IMR-90 (cell line): ENCODE results near the gene TMEM40.

Source experiments
- CEBPB ChIP-seq: IDR thresholded peaks from 2 replicates; pipeline ENCODE4 v1.6.1; 2012; ENCODE audit warnings: low read depth, low read length, improper control_type of control experiment
- FOS ChIP-seq: fragments of 150-350 bp; IDR thresholded peaks from 2 replicates; pipeline ENCODE4 v1.6.1; 2016; ENCODE audit warnings: low read depth, low read length
- MAZ ChIP-seq: IDR thresholded peaks from 2 replicates; pipeline ENCODE4 v1.6.1; 2012; ENCODE audit warnings: low read depth, mild to moderate bottlenecking, low read length, improper control_type of control experiment, moderate library complexity, borderline replicate concordance
- POLR2A ChIP-seq: IDR thresholded peaks from 2 replicates; pipeline ENCODE4 v1.6.1; 2012; ENCODE audit warnings: mild to moderate bottlenecking, low read depth, low read length
- RAD21 ChIP-seq: IDR thresholded peaks from 2 replicates; pipeline ENCODE4 v1.6.1; 2012; ENCODE audit warnings: low read length, improper control_type of control experiment
- TF ChIP-seq, protein P1 (sequence below): conservative IDR thresholded peaks from 2 replicates; pipeline ENCODE4 v1.5.1; 2012; ENCODE audit warnings: mild to moderate bottlenecking, low read depth, low read length, improper control_type of control experiment
- TF ChIP-seq, protein P2 (sequence below): fragments of 150-350 bp; IDR thresholded peaks from 2 replicates; pipeline ENCODE4 v1.6.1; 2016; ENCODE audit warnings: low read depth, mild to moderate bottlenecking, low read length, moderate library complexity, borderline replicate concordance

GRCh38 chr3:12750223-12750622 is 8.8 kb downstream of the TMEM40 start:
- TF ChIP-seq CEBPB (no peak), POLR2A (no peak), MAZ (no peak), RAD21 (no peak), FOS (no peak)
- TF ChIP-seq, protein P1, sequence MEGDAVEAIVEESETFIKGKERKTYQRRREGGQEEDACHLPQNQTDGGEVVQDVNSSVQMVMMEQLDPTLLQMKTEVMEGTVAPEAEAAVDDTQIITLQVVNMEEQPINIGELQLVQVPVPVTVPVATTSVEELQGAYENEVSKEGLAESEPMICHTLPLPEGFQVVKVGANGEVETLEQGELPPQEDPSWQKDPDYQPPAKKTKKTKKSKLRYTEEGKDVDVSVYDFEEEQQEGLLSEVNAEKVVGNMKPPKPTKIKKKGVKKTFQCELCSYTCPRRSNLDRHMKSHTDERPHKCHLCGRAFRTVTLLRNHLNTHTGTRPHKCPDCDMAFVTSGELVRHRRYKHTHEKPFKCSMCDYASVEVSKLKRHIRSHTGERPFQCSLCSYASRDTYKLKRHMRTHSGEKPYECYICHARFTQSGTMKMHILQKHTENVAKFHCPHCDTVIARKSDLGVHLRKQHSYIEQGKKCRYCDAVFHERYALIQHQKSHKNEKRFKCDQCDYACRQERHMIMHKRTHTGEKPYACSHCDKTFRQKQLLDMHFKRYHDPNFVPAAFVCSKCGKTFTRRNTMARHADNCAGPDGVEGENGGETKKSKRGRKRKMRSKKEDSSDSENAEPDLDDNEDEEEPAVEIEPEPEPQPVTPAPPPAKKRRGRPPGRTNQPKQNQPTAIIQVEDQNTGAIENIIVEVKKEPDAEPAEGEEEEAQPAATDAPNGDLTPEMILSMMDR, result no peak
- TF ChIP-seq, protein P2, sequence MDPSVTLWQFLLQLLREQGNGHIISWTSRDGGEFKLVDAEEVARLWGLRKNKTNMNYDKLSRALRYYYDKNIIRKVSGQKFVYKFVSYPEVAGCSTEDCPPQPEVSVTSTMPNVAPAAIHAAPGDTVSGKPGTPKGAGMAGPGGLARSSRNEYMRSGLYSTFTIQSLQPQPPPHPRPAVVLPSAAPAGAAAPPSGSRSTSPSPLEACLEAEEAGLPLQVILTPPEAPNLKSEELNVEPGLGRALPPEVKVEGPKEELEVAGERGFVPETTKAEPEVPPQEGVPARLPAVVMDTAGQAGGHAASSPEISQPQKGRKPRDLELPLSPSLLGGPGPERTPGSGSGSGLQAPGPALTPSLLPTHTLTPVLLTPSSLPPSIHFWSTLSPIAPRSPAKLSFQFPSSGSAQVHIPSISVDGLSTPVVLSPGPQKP, result no peak
